ENCODE results near the gene BFSP1. TPM values are rescaled to one million over a fixed set of nuclear protein-coding genes. Genes with fewer than 3 reads are reported as not detected.

BFSP1 gene
- total RNA-seq, 3 donors from 2014 or later: 0.17 to 1.1 (median 0.70) TPM

DNA sequence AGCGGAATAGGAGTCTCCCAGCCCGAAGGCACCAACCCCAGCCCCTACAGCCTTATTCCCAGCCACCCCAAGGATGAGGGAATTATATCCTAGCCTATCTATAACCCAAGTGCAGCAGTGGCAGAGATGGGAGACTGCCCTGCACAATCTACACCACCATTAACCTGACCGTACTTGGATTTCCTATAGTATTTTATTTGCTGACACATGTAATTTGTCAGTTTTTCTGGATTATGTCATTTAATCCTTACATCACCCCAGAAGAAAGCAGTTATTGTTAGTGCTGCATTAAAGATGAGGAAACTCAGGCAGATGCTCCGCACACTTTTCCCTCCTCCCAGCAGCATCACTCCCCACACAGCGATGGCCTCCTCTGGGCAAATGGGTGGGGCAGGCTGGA lies 6.0 kb downstream of the BFSP1 start:
- Histone ChIP-seq H3K4me1 (ENCODE audit: low read depth) (no peaks in the 10 kb centered on the region), H3K36me3 (ENCODE audit: low read depth) (no peaks in the 10 kb centered on the region), H3K4me3 (no peak overlapping the region), H3K9me3 (no peaks in the 10 kb centered on the region)
- TF ChIP-seq, protein P1, sequence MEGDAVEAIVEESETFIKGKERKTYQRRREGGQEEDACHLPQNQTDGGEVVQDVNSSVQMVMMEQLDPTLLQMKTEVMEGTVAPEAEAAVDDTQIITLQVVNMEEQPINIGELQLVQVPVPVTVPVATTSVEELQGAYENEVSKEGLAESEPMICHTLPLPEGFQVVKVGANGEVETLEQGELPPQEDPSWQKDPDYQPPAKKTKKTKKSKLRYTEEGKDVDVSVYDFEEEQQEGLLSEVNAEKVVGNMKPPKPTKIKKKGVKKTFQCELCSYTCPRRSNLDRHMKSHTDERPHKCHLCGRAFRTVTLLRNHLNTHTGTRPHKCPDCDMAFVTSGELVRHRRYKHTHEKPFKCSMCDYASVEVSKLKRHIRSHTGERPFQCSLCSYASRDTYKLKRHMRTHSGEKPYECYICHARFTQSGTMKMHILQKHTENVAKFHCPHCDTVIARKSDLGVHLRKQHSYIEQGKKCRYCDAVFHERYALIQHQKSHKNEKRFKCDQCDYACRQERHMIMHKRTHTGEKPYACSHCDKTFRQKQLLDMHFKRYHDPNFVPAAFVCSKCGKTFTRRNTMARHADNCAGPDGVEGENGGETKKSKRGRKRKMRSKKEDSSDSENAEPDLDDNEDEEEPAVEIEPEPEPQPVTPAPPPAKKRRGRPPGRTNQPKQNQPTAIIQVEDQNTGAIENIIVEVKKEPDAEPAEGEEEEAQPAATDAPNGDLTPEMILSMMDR (IDR thresholded peaks at IDR 0.05): no peak
- ATAC-seq: no peak
- no peak for DNase-seq
- intact Hi-C loops (cut with DNase I, micrococcal nuclease): no loop called here

DNA sequence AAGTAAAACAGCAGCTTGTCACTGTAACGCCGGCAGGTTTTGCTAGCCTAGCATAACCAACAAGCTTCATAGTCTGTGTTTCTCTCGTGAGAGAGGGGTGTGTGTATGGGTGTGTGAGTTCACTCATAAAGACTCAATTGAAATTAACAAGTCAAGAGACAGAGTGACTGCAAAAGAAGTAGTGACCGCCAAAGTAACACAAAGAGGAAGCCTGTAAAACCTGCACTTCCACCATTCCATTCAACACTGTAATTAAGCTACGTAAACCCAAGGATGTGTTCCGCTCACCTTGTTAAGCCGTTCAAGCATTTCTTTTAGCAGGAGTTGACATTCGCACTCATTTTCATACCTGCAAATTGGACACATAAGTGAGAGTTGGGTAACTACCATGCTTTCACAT lies 6.6 kb downstream of the BFSP1 start:
- intact Hi-C loops (cut with DNase I, micrococcal nuclease): no loop called here
- TF ChIP-seq, protein P1 (IDR thresholded peaks at IDR 0.05): no peak
- Histone ChIP-seq H3K4me1 (ENCODE audit: low read depth) (no peaks in the 10 kb centered on the region), H3K9me3 (no peaks in the 10 kb centered on the region), H3K4me3 (no peak overlapping the region), H3K36me3 (ENCODE audit: low read depth) (no peaks in the 10 kb centered on the region)
- DNase-seq (no peak), ATAC-seq (no peak)

DNA sequence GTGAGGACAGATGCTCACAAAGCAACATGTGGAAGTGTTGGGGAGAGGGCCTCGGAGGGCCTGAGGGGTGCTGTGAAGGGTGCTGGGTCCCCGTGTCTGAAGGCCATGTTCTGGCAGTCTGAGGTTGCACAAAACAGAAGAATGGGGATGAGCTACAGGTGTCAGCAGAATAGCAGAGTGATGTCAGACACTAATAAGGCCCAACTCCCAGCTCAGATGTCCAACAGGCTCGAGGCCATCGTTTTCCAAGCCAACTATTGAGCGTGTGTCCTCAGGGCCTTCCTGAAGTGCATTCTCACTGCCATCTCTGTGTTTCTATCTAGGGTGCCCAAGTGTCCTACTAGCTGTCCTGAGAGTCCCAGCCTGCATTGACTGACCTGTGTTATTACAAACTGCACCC lies 7.9 kb downstream of the BFSP1 start:
- Histone ChIP-seq H3K4me1 (ENCODE audit: low read depth) (no peaks in the 10 kb centered on the region), H3K36me3 (ENCODE audit: low read depth) (no peaks in the 10 kb centered on the region), H3K4me3 (no peak overlapping the region), H3K9me3 (no peaks in the 10 kb centered on the region)
- ATAC-seq: no peak
- intact Hi-C loops (cut with DNase I, micrococcal nuclease): no loop called here
- TF ChIP-seq, protein P1 (IDR thresholded peaks at IDR 0.05): no peak
- DNase-seq: no peak

DNA sequence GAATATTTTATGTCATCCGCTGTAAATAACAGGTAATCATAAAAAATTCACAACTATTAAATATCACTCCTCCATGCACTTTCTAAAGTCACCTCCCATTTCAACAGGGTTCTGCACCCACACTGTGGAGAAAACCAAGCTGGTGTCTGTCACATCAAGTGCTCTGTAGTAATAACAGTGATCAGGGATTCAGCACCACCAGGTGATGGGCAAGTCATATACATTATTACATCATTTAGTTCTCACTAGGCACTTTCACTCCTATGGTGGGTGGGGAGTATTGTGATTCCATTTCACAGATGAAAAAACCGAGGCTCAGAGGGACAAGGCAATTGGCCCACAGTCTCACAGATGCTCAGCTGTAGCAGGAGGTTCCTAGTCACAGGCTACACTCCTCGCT lies 8.7 kb downstream of the BFSP1 start:
- ATAC-seq (no peak), DNase-seq (no peak)
- no peaks in the 10 kb centered on the region for H3K9me3 ChIP-seq
- intact Hi-C loops (cut with DNase I, micrococcal nuclease): no loop called here
- no peak overlapping the region for H3K4me3 ChIP-seq
- TF ChIP-seq, protein P1 (IDR thresholded peaks at IDR 0.05): no peak
- H3K36me3 ChIP-seq (ENCODE audit: low read depth): no peaks in the 10 kb centered on the region
- H3K4me1 ChIP-seq (ENCODE audit: low read depth): no peaks in the 10 kb centered on the region

DNA sequence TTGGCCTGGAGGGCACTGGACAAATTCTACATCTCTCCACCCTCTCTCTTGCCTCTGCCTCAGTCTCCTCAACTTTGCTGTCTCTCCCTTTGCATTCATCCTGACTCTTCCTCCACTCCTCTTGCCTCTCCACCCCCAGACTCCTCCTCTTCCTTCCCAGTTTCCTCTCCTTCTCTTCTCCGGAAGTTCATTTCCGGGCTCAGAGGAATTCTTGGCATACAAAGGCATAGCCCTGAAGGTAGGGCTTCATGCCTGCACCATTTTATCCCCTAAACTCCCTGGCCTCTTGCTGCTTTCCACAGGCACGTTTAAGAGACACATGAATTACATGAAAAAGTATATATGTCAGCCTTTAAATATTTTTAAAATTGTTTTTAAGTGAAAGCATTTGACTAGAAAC lies 10.6 kb downstream of the BFSP1 start:
- DNase-seq (no peak), ATAC-seq (no peak)
- Histone ChIP-seq H3K9me3 (no peaks in the 10 kb centered on the region), H3K36me3 (ENCODE audit: low read depth) (no peaks in the 10 kb centered on the region), H3K4me3 (no peak overlapping the region), H3K4me1 (ENCODE audit: low read depth) (no peaks in the 10 kb centered on the region)
- intact Hi-C loops (cut with DNase I, micrococcal nuclease): no loop called here
- TF ChIP-seq, protein P1 (IDR thresholded peaks at IDR 0.05): no peak

DNA sequence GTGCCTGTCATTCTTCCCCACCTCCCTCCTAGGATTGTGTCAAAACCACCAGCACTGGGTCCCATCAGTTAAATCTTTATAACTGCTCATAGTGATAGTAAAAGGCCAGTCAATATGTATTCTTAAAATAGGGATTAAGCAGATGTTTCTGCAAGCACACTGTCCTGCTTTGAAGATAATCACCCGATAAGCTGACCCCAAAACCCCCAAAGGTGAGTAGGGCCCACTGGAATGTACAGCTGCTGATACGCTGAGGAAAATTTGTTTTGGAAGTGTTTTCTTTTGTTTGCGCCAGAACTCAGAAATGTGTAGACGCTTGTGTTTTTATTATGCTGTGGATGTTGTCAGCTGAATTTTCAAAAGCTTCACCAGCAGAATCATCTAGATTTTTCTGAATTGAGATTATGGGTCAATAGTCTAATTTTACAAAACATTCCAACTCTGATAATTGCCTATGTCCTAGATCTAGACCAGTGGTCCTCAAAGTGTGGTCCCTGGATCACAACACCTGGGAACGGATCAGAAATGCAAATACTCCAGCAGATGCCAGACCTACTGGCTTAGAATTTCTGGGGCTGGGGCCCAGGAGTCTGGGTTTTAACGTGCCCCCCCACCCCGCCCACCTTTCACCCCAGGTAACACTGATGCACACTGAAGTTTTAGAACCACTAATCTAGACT lies 11.4 kb downstream of the BFSP1 start:
- Histone ChIP-seq H3K9me3 (no peaks in the 10 kb centered on the region), H3K4me3 (no peak overlapping the region), H3K4me1 (ENCODE audit: low read depth) (no peaks in the 10 kb centered on the region), H3K36me3 (ENCODE audit: low read depth) (no peaks in the 10 kb centered on the region)
- TF ChIP-seq, protein P1 (IDR thresholded peaks at IDR 0.05): no peak
- DNase-seq (no peak), ATAC-seq (no peak)
- intact Hi-C loops (cut with DNase I, micrococcal nuclease): no loop called here

Data from mucosa of descending colon (tissue), 3 donors.